HepG2 (cell line): ENCODE results near the gene TLCD5. TPM values are rescaled to one million over a fixed set of nuclear protein-coding genes. Genes with fewer than 3 reads are reported as not detected.

ENCODE experiments used
- ATAC-seq: fragments of 200-7000 bp; cut with Tn5 transposase; 3 replicates; pipeline ENCODE4 v1.9.1; 2020; ENCODE audit warnings: mild to moderate bottlenecking, moderate library complexity
- BruUV-seq: library from RNA; stranded (reverse); fragments of 400-500 nt; replicated peaks from 2 replicates; lab custom pipeline; 2021; lab: Mats Ljungman, UMichigan
- CTCF ChIA-PET: fragments of 300-600 bp; formaldehyde crosslinking; extraction: SDS; loops from one replicate; lab custom pipeline; 2021; ENCODE audit warnings: low total read pairs, inconsistent platforms, low intra/inter-chr PET ratio; lab: Yijun Ruan, JAX
- POLR2A ChIA-PET: fragments of 350-600 bp; sonication (Branson Sonifier 250); formaldehyde crosslinking; loops from one replicate; lab custom pipeline; 2020; ENCODE audit warnings: antibody characterized with exemption, inconsistent platforms; lab: Yijun Ruan, JAX
- DNase-seq: peaks from one replicate; pipeline ENCODE4 v3.0.0-alpha.2; 2015; ENCODE audit warnings: low spot score
- FAIRE-seq: peaks from 3 replicates; lab custom pipeline; 2011; peaks lifted over from hg19 to GRCh38; lab: Jason Lieb, UNC
- H2AFZ ChIP-seq: one replicate; pipeline ENCODE4 v1.6.1; 2011; ENCODE audit warnings: low read length, inconsistent platforms
- H3K27ac ChIP-seq: fragments of 300-600 bp; 3 replicates; pipeline ENCODE4 v1.8.0; 2011; ENCODE audit warnings: mixed run types, mild to moderate bottlenecking, mixed read lengths, low read length, inconsistent platforms; ENCODE audit not compliant: insufficient read depth; ENCODE audit errors: extremely low read length
- H3K27me3 ChIP-seq, 2 experiments: fragments of 200-600 bp in 1 of 2; 2 replicates in 1 of 2; 3 replicates in 1 of 2; pipeline versions ENCODE4 v1.6.0 to v1.8.0; 2011; ENCODE audit warnings: low read length in 2 of 2, mild to moderate bottlenecking in 2 of 2, moderate library complexity in 2 of 2, inconsistent platforms in 1 of 2; ENCODE audit not compliant: insufficient read depth in 2 of 2, control insufficient read depth in 1 of 2
- H3K36me3 ChIP-seq, 2 experiments: fragments of 200-600 bp in 1 of 2; replicated peaks in 1 of 2; 2 replicates in 1 of 2; 3 replicates in 1 of 2; pipeline versions ENCODE4 v1.5.1 to v1.8.0; 2011; ENCODE audit warnings: low read length in 2 of 2, inconsistent platforms in 1 of 2; ENCODE audit not compliant: insufficient read depth in 2 of 2, control insufficient read depth in 1 of 2
- H3K4me1 ChIP-seq: 2 replicates; pipeline ENCODE4 v1.5.1; 2012; ENCODE audit warnings: low read length, inconsistent platforms; ENCODE audit not compliant: insufficient read depth
- H3K4me2 ChIP-seq: 2 replicates; pipeline ENCODE4 v1.6.0; 2011; ENCODE audit warnings: low read depth, low read length, inconsistent platforms
- H3K4me3 ChIP-seq, 3 experiments: fragments of 200-600 bp in 1 of 3; sonication (generic), shearing (Covaris generic) in 1 of 3; replicated peaks in 1 of 3; 2 replicates each; pipeline ENCODE4 v1.5.1; 2011 to 2016; ENCODE audit warnings: low read length in 3 of 3, inconsistent platforms in 2 of 3, low read depth in 2 of 3, mild to moderate bottlenecking in 2 of 3, control low read depth in 1 of 3, mixed read lengths in 1 of 3; ENCODE audit not compliant: insufficient read depth in 1 of 3
- H3K79me2 ChIP-seq: one replicate; pipeline ENCODE4 v1.6.1; 2011; ENCODE audit warnings: low read length, inconsistent platforms; ENCODE audit not compliant: insufficient read depth
- H3K9ac ChIP-seq: 2 replicates; pipeline ENCODE4 v1.6.0; 2011; ENCODE audit warnings: mild to moderate bottlenecking, low read depth, low read length, inconsistent platforms; ENCODE audit not compliant: insufficient read depth
- H3K9me3 ChIP-seq: 2 replicates; pipeline ENCODE4 v1.5.1; 2012; ENCODE audit warnings: mild to moderate bottlenecking, low read length
- H4K20me1 ChIP-seq: 2 replicates; pipeline ENCODE4 v1.6.0; 2011; ENCODE audit warnings: inconsistent platforms, mild to moderate bottlenecking, low read length, moderate library complexity; ENCODE audit not compliant: insufficient read depth
- ATAD3A ChIP-seq: sonication (generic); formaldehyde crosslinking; IDR thresholded peaks from 2 replicates; pipeline ENCODE4 v1.4.0; 2020; ENCODE audit warnings: missing genetic modification reagents
- ATF2 ChIP-seq: sonication (generic); formaldehyde crosslinking; IDR thresholded peaks from 2 replicates; pipeline ENCODE4 v1.4.0; 2020; ENCODE audit warnings: missing genetic modification reagents
- ATM ChIP-seq: fragments of 450-650 bp; IDR thresholded peaks from 2 replicates; pipeline ENCODE4 v1.7.1; 2017; ENCODE audit warnings: mild to moderate bottlenecking, borderline replicate concordance
- BCLAF1 ChIP-seq: fragments of 450-650 bp; IDR thresholded peaks from 2 replicates; pipeline ENCODE4 v1.6.1; 2017; ENCODE audit warnings: mild to moderate bottlenecking
- CCAR2 ChIP-seq: fragments of 200-400 bp; formaldehyde crosslinking; optimal IDR thresholded peaks from 2 replicates; pipeline ENCODE3; 2018; ENCODE audit warnings: low read depth, mild to moderate bottlenecking, low read length, moderate library complexity
- E2F2 ChIP-seq: sonication (generic); formaldehyde crosslinking; IDR thresholded peaks from 2 replicates; pipeline ENCODE4 v1.4.0; 2020; ENCODE audit warnings: missing genetic modification reagents, borderline replicate concordance
- FOXA1 ChIP-seq, 2 experiments: fragments of 450-650 bp in 1 of 2; sonication (generic) in 1 of 2; formaldehyde crosslinking in 1 of 2; IDR thresholded peaks; 2 replicates each; pipeline versions ENCODE4 v1.4.0 to v1.6.1; 2016 to 2020; ENCODE audit warnings: missing genetic modification reagents in 1 of 2
- JUN ChIP-seq: sonication (generic); formaldehyde crosslinking; IDR thresholded peaks from 2 replicates; pipeline ENCODE4 v1.4.0; 2020; ENCODE audit warnings: mild to moderate bottlenecking, missing genetic modification reagents
- MTA1 ChIP-seq: sonication (generic); formaldehyde crosslinking; IDR thresholded peaks from 2 replicates; pipeline ENCODE4 v1.4.0; 2020; ENCODE audit warnings: missing genetic modification reagents, mild to moderate bottlenecking, borderline replicate concordance
- NBN ChIP-seq: fragments of 450-650 bp; conservative IDR thresholded peaks from 2 replicates; pipeline ENCODE4 v1.6.1; 2017
- NR2F2 ChIP-seq: IDR thresholded peaks from 2 replicates; pipeline ENCODE4 v1.6.1; 2012; ENCODE audit warnings: low read depth, inconsistent platforms, borderline replicate concordance
- RXRA ChIP-seq: sonication (generic); formaldehyde crosslinking; IDR thresholded peaks from 2 replicates; pipeline ENCODE4 v1.5.1; 2020; ENCODE audit warnings: missing genetic modification reagents
- SMARCE1 ChIP-seq: fragments of 450-650 bp; IDR thresholded peaks from 2 replicates; pipeline ENCODE4 v1.6.1; 2017; ENCODE audit warnings: borderline replicate concordance
- TAF15 ChIP-seq: fragments of 200-400 bp; formaldehyde crosslinking; IDR thresholded peaks from one replicate; pipeline ENCODE4 v1.6.1; 2018; ENCODE audit warnings: mild to moderate bottlenecking, low read depth, low read length; ENCODE audit not compliant: poor library complexity, severe bottlenecking
- TERF1 ChIP-seq: sonication (generic); formaldehyde crosslinking; IDR thresholded peaks from 2 replicates; pipeline ENCODE4 v1.8.0; 2022; ENCODE audit warnings: mild to moderate bottlenecking, missing genetic modification reagents, moderate library complexity
- ZNF382 ChIP-seq: sonication (generic); formaldehyde crosslinking; IDR thresholded peaks from 2 replicates; pipeline ENCODE4 v1.5.0; 2020; ENCODE audit warnings: missing genetic modification reagents, mild to moderate bottlenecking, borderline replicate concordance
- ZNF431 ChIP-seq: sonication (generic); formaldehyde crosslinking; IDR thresholded peaks from 2 replicates; pipeline ENCODE4 v1.9.0; 2022; ENCODE audit warnings: missing genetic modification reagents, low read depth, mild to moderate bottlenecking, borderline replicate concordance
- ZNF703 ChIP-seq: sonication (generic); formaldehyde crosslinking; IDR thresholded peaks from 2 replicates; pipeline ENCODE4 v1.5.1; 2020; ENCODE audit warnings: missing genetic modification reagents, mild to moderate bottlenecking, moderate library complexity, borderline replicate concordance
- in situ Hi-C: cut with HindIII; loops from 2 replicates; pipeline ENCODE4 v1.10.0; 2017; ENCODE audit warnings: low pct_unique_long_range_greater_than_20kb; ENCODE audit not compliant: extremely low pct_ligation_motif_present
- intact Hi-C: fragments of 100-400 bp; cut with micrococcal nuclease; formaldehyde crosslinking; loops from one replicate; pipeline ENCODE4 v1.10.0; 2022; ENCODE audit not compliant: unreplicated experiment
- polyA plus RNA-seq, 8 experiments: library from polyadenylated mRNA; depleted of rRNA in 3 of 8; stranded (reverse) in 7 of 8; unstranded in 1 of 8; fragments of >200 nt; fragmentation: Illumina TruSeq in 4 of 8; extraction: Trizol in 4 of 8; gene quantifications; 2 replicates each; pipeline versions ENCODE4 v1.2.1 to v1.2.3, GENCODE V29; 2011 to 2016; ENCODE audit warnings: low read depth in 4 of 8, missing spikeins in 1 of 8, mixed read lengths in 1 of 8; ENCODE audit not compliant: insufficient read depth in 1 of 8
- total RNA-seq, 5 experiments: library from RNA; depleted of rRNA; stranded (reverse); fragments of >200 nt; fragmentation: Illumina TruSeq; extraction: Trizol; gene quantifications; 2 replicates each; pipeline ENCODE4 v1.2.3, GENCODE V29; 2016; ENCODE audit warnings: low read depth in 1 of 5

TLCD5 gene
- total and polyA plus RNA-seq, 2 of the 13 experiments (the other 11 are each of a cell fraction or from before 2014, with no cell fraction given): 6.1 to 7.6 TPM

GRCh38 chr11:120304526-120304925 is 20.6 kb upstream of the TLCD5 start:
- in situ Hi-C loops: loop anchor here (5.0 kb wide), 1 partner anchor 132 kb away; no protein-coding TSS in a partner anchor

More at GRCh38 chr11:120304526-120304925, 20.6 kb upstream of the TLCD5 start:
- Histone ChIP-seq H3K4me2 (no peak overlapping the region), H2AFZ (no peak overlapping the region), H3K27ac (no peak overlapping the region), H3K9me3 (no peaks in the 10 kb centered on the region), H3K4me1 (no peaks in the 10 kb centered on the region), H3K4me3 (no peak overlapping the region), H3K27me3 (peaks cover 1 to 51% of the 10 kb centered on the region in 2 experiments; a peak in 4 of 5 replicates), H3K36me3 (no peaks in the 10 kb centered on the region), H4K20me1 (no peaks in the 10 kb centered on the region), H3K9ac (no peak overlapping the region), H3K79me2 (no peaks in the 10 kb centered on the region)
- no TSS peak for BruUV-seq
- no peak for DNase-seq
- no peak for FAIRE-seq
- ChIA-PET POLR2A (no interaction called here), CTCF (interaction anchor here (3.5 kb wide), 1 partner anchor 69 kb away, joined by 63 read pairs; no protein-coding TSS in a partner anchor)
- intact Hi-C loops: no loop called here
- no peak for TF ChIP-seq SMARCE1
- no peak for TF ChIP-seq CCAR2
- TF ChIP-seq ZNF431 (CRISPR knock-in tag): no peak
- TF ChIP-seq NBN: no peak
- no peak for TF ChIP-seq TERF1 (CRISPR knock-in tag)
- TF ChIP-seq RXRA (CRISPR knock-in tag): no peak
- no peak for TF ChIP-seq FOXA1 (IDR thresholded peaks at IDR 0.05)
- TF ChIP-seq FOXA1 (CRISPR knock-in tag; IDR thresholded peaks at IDR 0.05): no peak
- TF ChIP-seq BCLAF1: no peak
- TF ChIP-seq NR2F2: no peak
- TF ChIP-seq ZNF382 (CRISPR knock-in tag): no peak
- no peak for TF ChIP-seq ZNF703 (CRISPR knock-in tag)
- no peak for TF ChIP-seq ATF2 (CRISPR knock-in tag)
- no peak for TF ChIP-seq JUN
- TF ChIP-seq ATAD3A: no peak
- TF ChIP-seq ATM: no peak
- TF ChIP-seq E2F2 (CRISPR knock-in tag): no peak
- TF ChIP-seq MTA1 (CRISPR knock-in tag): no peak
- no peak for TF ChIP-seq TAF15
- ATAC-seq: no peak
